Sigmoid colon (tissue), 7 donors: ENCODE measurements around the gene FAM185A. TPM values are rescaled to one million over a fixed set of nuclear protein-coding genes. Genes with fewer than 3 reads are reported as not detected.
A peak's percentile ranks its signal among the peaks of the same experiment; 100 is the strongest.
"Not testable (repeated sequence)": the region's sequence is repeated elsewhere in the genome, so short reads cannot be mapped to it uniquely, and the experiment has no call there.

ENCODE experiments used
- DNase-seq: peaks from one replicate; pipeline ENCODE4 v3.0.0-alpha.2; 2019
- H3K27ac ChIP-seq, 4 donors: fragments of 200-600 bp; sonication (generic); one replicate each; pipeline ENCODE4 v1.5.1; 2016 to 2019; ENCODE audit warnings: mild to moderate bottlenecking in 1 of 4
- H3K27me3 ChIP-seq, 3 donors: fragments of 200-600 bp; sonication (generic); one replicate each; pipeline ENCODE4 v1.5.1; 2019; ENCODE audit warnings: mild to moderate bottlenecking in 1 of 3
- H3K36me3 ChIP-seq, 4 donors: fragments of 200-600 bp; sonication (generic); one replicate each; pipeline ENCODE4 v1.5.1; 2016 to 2019
- H3K4me1 ChIP-seq, 4 donors: fragments of 200-600 bp; sonication (generic); one replicate each; pipeline ENCODE4 v1.5.1; 2017 to 2019
- H3K4me3 ChIP-seq, 4 donors: fragments of 200-600 bp; sonication (generic); one replicate each; pipeline ENCODE4 v1.5.1; 2017 to 2019; ENCODE audit warnings: mild to moderate bottlenecking in 2 of 4, moderate library complexity in 1 of 4
- H3K9me3 ChIP-seq, 4 donors: fragments of 200-600 bp in 3 of 4; sonication (generic) in 3 of 4; one replicate each; pipeline versions ENCODE4 v1.5.1 to v1.6.1; 2013 to 2019
- CTCF ChIP-seq, 4 experiments: fragments of 450-650 bp in 3 of 4; fragments of 200-600 bp in 1 of 4; IDR thresholded peaks; one replicate each; pipeline ENCODE4 v1.5.1; 2016 to 2019; ENCODE audit warnings: antibody characterized with exemption in 4 of 4, mild to moderate bottlenecking in 3 of 4, moderate library complexity in 2 of 4
- WGBS, 2 donors: extraction: QIAGEN DNeasy Blood & Tissue Kit; methylation state at CpG; one replicate each; pipeline ENCODE4 v1.1.7; 2013; 5-methylcytosine and 5-hydroxymethylcytosine counted together
- intact Hi-C: fragments of 100-400 bp; cut with DNase I; formaldehyde crosslinking; loops from one replicate; pipeline ENCODE4 v1.15.1; 2023
- polyA plus RNA-seq, 3 donors: library from polyadenylated mRNA; stranded (reverse); fragments of 200-250 nt; gene quantifications; one replicate each; pipeline ENCODE4 v1.2.3, GENCODE V29; 2013
- total RNA-seq, 4 donors: library from RNA; depleted of rRNA; stranded (reverse); fragments of >200 nt; gene quantifications; one replicate each; pipeline ENCODE4 v1.1.0, GENCODE V29; 2016
- donor health status: healthy with polysubstance abuse.
- donor health status: Bipolar disorder and iron deficiency.
- donor health status: healthy.

Gene FAM185A
- total and polyA plus RNA-seq, 7 donors = 4.8 to 17.5 (median 14.8) TPM

- DNase-seq, H3K27ac ChIP-seq, H3K9me3 ChIP-seq, H3K36me3 ChIP-seq, H3K4me3 ChIP-seq, intact Hi-C loops, H3K27me3 ChIP-seq: not testable (repeated sequence)
- H3K4me1 ChIP-seq = peaks cover 0 to 17% (median 11%) of the 10 kb centered on the region in 4 donors
- 61 to 70% methylated on average over 4 of the region's 4 CpGs for WGBS, 2 donors
These were observed 3.1 kb upstream of the FAM185A start for GRCh38 chr7:102745494-102746288.

- peak overlapping the region; percentile 73 to 81 (median 76) for H3K27ac ChIP-seq
- not testable (repeated sequence) for H3K36me3 ChIP-seq
- 4 to 12% methylated on average over 14 of the region's 26 CpGs for WGBS, 2 donors
These were observed 617 bp downstream of the FAM185A start for GRCh38 chr7:102749445-102749786.

GRCh38 chr7:102758227-102758626 is 9.4 kb downstream of the FAM185A start:
- H3K4me3 ChIP-seq, intact Hi-C loops, H3K4me1 ChIP-seq, H3K27ac ChIP-seq, H3K27me3 ChIP-seq, DNase-seq, H3K36me3 ChIP-seq, H3K9me3 ChIP-seq: not testable (repeated sequence)
- 67% methylated on average over 1 of the region's 1 CpG; no CpG with 5 or more reads in 1 of the 2 donors for WGBS, 2 donors
- TF ChIP-seq CTCF (IDR thresholded peaks at IDR 0.05) = peak in 1 of 4 experiments; percentile 27

More at GRCh38 chr7:102749445-102749786, 617 bp downstream of the FAM185A start:
- Histone ChIP-seq H3K4me1 (peaks cover 0 to 20% (median 13%) of the 10 kb centered on the region in 4 donors), H3K4me3 (peak overlapping the region; percentile 51 to 70 (median 62))
- DNase-seq, H3K9me3 ChIP-seq, H3K27me3 ChIP-seq, intact Hi-C loops: not testable (repeated sequence)

- not testable (repeated sequence) for H3K27ac ChIP-seq, H3K9me3 ChIP-seq, DNase-seq, H3K36me3 ChIP-seq, H3K4me1 ChIP-seq, H3K4me3 ChIP-seq, H3K27me3 ChIP-seq
- intact Hi-C loops = loop anchor here (5.0 kb wide), 1 partner anchor 302 kb away; no protein-coding TSS in a partner anchor
- 87 to 90% methylated on average over 1 of the region's 1 CpG for WGBS, 2 donors
These were observed 11.1 kb downstream of the FAM185A start for GRCh38 chr7:102759934-102760333.

GRCh38 chr7:102761234-102761633 is 12.4 kb downstream of the FAM185A start:
- WGBS, 2 donors = 85 to 86% methylated on average over 1 of the region's 1 CpG
- H3K27me3 ChIP-seq, H3K4me3 ChIP-seq, H3K9me3 ChIP-seq, H3K27ac ChIP-seq, DNase-seq, H3K4me1 ChIP-seq, H3K36me3 ChIP-seq: not testable (repeated sequence)
- intact Hi-C loops = loop anchor here (5.0 kb wide), 1 partner anchor 301 kb away; no protein-coding TSS in a partner anchor

GRCh38 chr7:102763295-102763905 is 14.6 kb downstream of the FAM185A start:
- H3K27ac ChIP-seq = peak overlapping the region; percentile 55 to 61 (median 60)

GRCh38 chr7:102769657-102770192 is 20.9 kb downstream of the FAM185A start:
- H3K4me3 ChIP-seq, H3K27me3 ChIP-seq, H3K27ac ChIP-seq, H3K36me3 ChIP-seq, DNase-seq, H3K9me3 ChIP-seq, H3K4me1 ChIP-seq, intact Hi-C loops: not testable (repeated sequence)
- 86 to 99% methylated on average over 2 to 3 of the region's 3 CpGs for WGBS, 2 donors

More at GRCh38 chr7:102763295-102763905, 14.6 kb downstream of the FAM185A start:
- intact Hi-C loops = loop anchor here (5.0 kb wide), 1 partner anchor 299 kb away; no protein-coding TSS in a partner anchor
- H3K4me1 ChIP-seq, H3K9me3 ChIP-seq, DNase-seq, H3K36me3 ChIP-seq, H3K4me3 ChIP-seq, H3K27me3 ChIP-seq: not testable (repeated sequence)
- WGBS, 2 donors = 74 to 82% methylated on average over 6 of the region's 6 CpGs

- H3K4me1 ChIP-seq, intact Hi-C loops: not testable (repeated sequence)
- 71 to 91% methylated on average over 3 of the region's 3 CpGs for WGBS, 2 donors
These were observed 21.7 kb downstream of the FAM185A start for GRCh38 chr7:102770467-102770866.

GRCh38 chr7:102776217-102776616 is 27.4 kb downstream of the FAM185A start:
- H3K4me1 ChIP-seq, intact Hi-C loops, H3K9me3 ChIP-seq, H3K27ac ChIP-seq, H3K27me3 ChIP-seq, H3K4me3 ChIP-seq, DNase-seq: not testable (repeated sequence)
- peaks cover 0 to 11% (median 4%) of the 10 kb centered on the region in 4 donors for H3K36me3 ChIP-seq

More at GRCh38 chr7:102770467-102770866, 21.7 kb downstream of the FAM185A start:
- DNase-seq, H3K36me3 ChIP-seq, H3K27me3 ChIP-seq, H3K27ac ChIP-seq, H3K4me3 ChIP-seq, H3K9me3 ChIP-seq: not testable (repeated sequence)

GRCh38 chr7:102778663-102779062 is 29.9 kb downstream of the FAM185A start:
- not testable (repeated sequence) for H3K4me3 ChIP-seq
- H3K36me3 ChIP-seq = peaks cover 0 to 11% (median 4%) of the 10 kb centered on the region in 4 donors
- WGBS, 2 donors = 78 to 93% methylated on average over 3 of the region's 3 CpGs

GRCh38 chr7:102780926-102781325 is 32.1 kb downstream of the FAM185A start:
- H3K36me3 ChIP-seq = peaks cover 0 to 11% (median 4%) of the 10 kb centered on the region in 4 donors
- H3K4me3 ChIP-seq, H3K27me3 ChIP-seq, DNase-seq, intact Hi-C loops, H3K9me3 ChIP-seq, H3K4me1 ChIP-seq, H3K27ac ChIP-seq: not testable (repeated sequence)
- WGBS, 2 donors = 97% methylated on average over 10 of the region's 10 CpGs

More at GRCh38 chr7:102778663-102779062, 29.9 kb downstream of the FAM185A start:
- DNase-seq, intact Hi-C loops, H3K27ac ChIP-seq, H3K4me1 ChIP-seq, H3K27me3 ChIP-seq, H3K9me3 ChIP-seq: not testable (repeated sequence)
